Measurements from ENCODE around the gene ICA1.

Gene ICA1

GRCh38 chr7:8283968-8284367 lies 22.0 kb upstream of the ICA1 start:
- no peak overlapping the region for H3K4me3 ChIP-seq (replicated peaks; ENCODE audit: low read depth, low read length)
- TF ChIP-seq CTCF (IDR thresholded peaks at IDR 0.05; ENCODE audit: low read depth, low read length, missing control alignments): no peak
- no peak for DNase-seq (ENCODE audit: extremely low read depth, low read depth)

- no peak for DNase-seq (ENCODE audit: extremely low read depth, low read depth)
- no peak for TF ChIP-seq CTCF (IDR thresholded peaks at IDR 0.05; ENCODE audit: low read depth, low read length, missing control alignments)
- H3K4me3 ChIP-seq (replicated peaks; ENCODE audit: low read depth, low read length): no peak overlapping the region
Observed at GRCh38 chr7:8282871-8283270, 20.9 kb upstream of the ICA1 start.

- DNase-seq (ENCODE audit: extremely low read depth, low read depth): no peak
- no peak overlapping the region for H3K4me3 ChIP-seq (replicated peaks; ENCODE audit: low read depth, low read length)
- TF ChIP-seq CTCF (IDR thresholded peaks at IDR 0.05; ENCODE audit: low read depth, low read length, missing control alignments): no peak
Observed at GRCh38 chr7:8282162-8282561, 20.2 kb upstream of the ICA1 start.

GRCh38 chr7:8278183-8278582 lies 16.2 kb upstream of the ICA1 start:
- TF ChIP-seq CTCF (IDR thresholded peaks at IDR 0.05; ENCODE audit: low read depth, low read length, missing control alignments): no peak
- no peak for DNase-seq (ENCODE audit: extremely low read depth, low read depth)
- H3K4me3 ChIP-seq (replicated peaks; ENCODE audit: low read depth, low read length): no peak overlapping the region

- DNase-seq (ENCODE audit: extremely low read depth, low read depth): no peak
Observed at GRCh38 chr7:8277394-8277982, 15.5 kb upstream of the ICA1 start.

GRCh38 chr7:8274589-8274988 lies 12.6 kb upstream of the ICA1 start:
- H3K4me3 ChIP-seq (replicated peaks; ENCODE audit: low read depth, low read length): no peak overlapping the region
- DNase-seq (ENCODE audit: extremely low read depth, low read depth): no peak
- TF ChIP-seq CTCF (IDR thresholded peaks at IDR 0.05; ENCODE audit: low read depth, low read length, missing control alignments): no peak

More at GRCh38 chr7:8277394-8277982, 15.5 kb upstream of the ICA1 start:
- no peak overlapping the region for H3K4me3 ChIP-seq (replicated peaks; ENCODE audit: low read depth, low read length)
- no peak for TF ChIP-seq CTCF (IDR thresholded peaks at IDR 0.05; ENCODE audit: low read depth, low read length, missing control alignments)

- no peak for TF ChIP-seq CTCF (IDR thresholded peaks at IDR 0.05; ENCODE audit: low read depth, low read length, missing control alignments)
- no peak overlapping the region for H3K4me3 ChIP-seq (replicated peaks; ENCODE audit: low read depth, low read length)
- no peak for DNase-seq (ENCODE audit: extremely low read depth, low read depth)
Observed at GRCh38 chr7:8271960-8272359, 10.0 kb upstream of the ICA1 start.

All from HFF-Myc (cell line).